GM12878 (cell line): ENCODE data around the gene SESTD1. TPM values are rescaled to one million over a fixed set of nuclear protein-coding genes. Genes with fewer than 3 reads are reported as not detected.
A peak's percentile ranks its signal among the peaks of the same experiment; 100 is the strongest.

Experiments
- ATAC-seq: fragments of 200-7000 bp; cut with Tn5 transposase; 3 replicates; pipeline ENCODE4 v1.9.1; 2020; ENCODE audit warnings: mild to moderate bottlenecking, moderate library complexity
- BruUV-seq: library from RNA; stranded (reverse); fragments of 400-500 nt; replicated peaks from 2 replicates; lab custom pipeline; 2021; lab: Mats Ljungman, UMichigan
- CTCF ChIA-PET: fragments of 300-600 bp; sonication (Branson Sonifier 250); formaldehyde crosslinking; extraction: SDS; loops from one replicate; lab custom pipeline; 2021; ENCODE audit warnings: inconsistent platforms; lab: Yijun Ruan, JAX
- POLR2A ChIA-PET: fragments of 350-600 bp; formaldehyde crosslinking; extraction: SDS; loops from one replicate; lab custom pipeline; 2021; ENCODE audit warnings: inconsistent platforms; lab: Charles Lee
- RAD21 ChIA-PET: fragments of 300-600 bp; sonication (Branson Sonifier 250); formaldehyde crosslinking; loops from one replicate; lab custom pipeline; 2023; ENCODE audit warnings: antibody characterized with exemption; ENCODE audit not compliant: unreplicated experiment; lab: Charles Lee
- SMC1A ChIA-PET: fragments of 300-600 bp; sonication (Branson Sonifier 250); formaldehyde crosslinking; loops from one replicate; lab custom pipeline; 2023; ENCODE audit not compliant: unreplicated experiment, uncharacterized antibody; lab: Charles Lee
- DNase-seq: peaks from one replicate; pipeline ENCODE4 v3.0.0-alpha.2; 2011; ENCODE audit warnings: low read depth, low spot score
- FAIRE-seq: peaks from 3 replicates; lab custom pipeline; 2011; peaks lifted over from hg19 to GRCh38; lab: Jason Lieb, UNC
- H2AFZ ChIP-seq: 2 replicates; pipeline ENCODE4 v1.6.0; 2011; ENCODE audit warnings: low read depth, low read length, control low read depth; ENCODE audit not compliant: control insufficient read depth
- H3K27ac ChIP-seq: 2 replicates; pipeline ENCODE4 v1.5.1; 2011; ENCODE audit warnings: control low read depth; ENCODE audit not compliant: control insufficient read depth, insufficient read depth
- H3K27me3 ChIP-seq, 2 experiments: replicated peaks in 1 of 2; 2 replicates each; pipeline versions ENCODE4 v1.6.0 to v1.6.1; 2011; ENCODE audit warnings: low read length in 1 of 2; ENCODE audit not compliant: control insufficient read depth in 2 of 2, insufficient read depth in 2 of 2
- H3K36me3 ChIP-seq, 2 experiments: 2 replicates each; pipeline ENCODE4 v1.5.1; 2011; ENCODE audit warnings: low read length in 1 of 2; ENCODE audit not compliant: control insufficient read depth in 2 of 2, insufficient read depth in 2 of 2
- H3K4me1 ChIP-seq: 2 replicates; pipeline ENCODE4 v1.6.1; 2011; ENCODE audit warnings: mild to moderate bottlenecking, low read length, moderate library complexity, mixed read lengths; ENCODE audit not compliant: control insufficient read depth, insufficient read depth
- H3K4me2 ChIP-seq: 2 replicates; pipeline ENCODE4 v1.6.0; 2011; ENCODE audit warnings: control low read depth; ENCODE audit not compliant: control insufficient read depth, insufficient read depth
- H3K4me3 ChIP-seq: fragments of 200-600 bp; sonication (generic); 2 replicates; pipeline ENCODE4 v1.5.1; 2016
- H3K79me2 ChIP-seq: 2 replicates; pipeline ENCODE4 v1.6.0; 2011; ENCODE audit warnings: low read length; ENCODE audit not compliant: control insufficient read depth, insufficient read depth
- H3K9ac ChIP-seq: 2 replicates; pipeline ENCODE4 v1.8.0; 2011; ENCODE audit warnings: low read length, control low read depth, mixed read lengths; ENCODE audit not compliant: control insufficient read depth, insufficient read depth
- H3K9me3 ChIP-seq: replicated peaks from 3 replicates; pipeline ENCODE4 v1.5.1; 2011; ENCODE audit warnings: mild to moderate bottlenecking, low read length; ENCODE audit not compliant: control insufficient read depth, insufficient read depth
- H4K20me1 ChIP-seq: 2 replicates; pipeline ENCODE4 v1.6.0; 2011; ENCODE audit not compliant: control insufficient read depth, insufficient read depth
- CBFB ChIP-seq: IDR thresholded peaks from 2 replicates; pipeline ENCODE4 v1.6.1; 2016; ENCODE audit warnings: antibody characterized with exemption, low read depth
- KAT2A ChIP-seq: conservative IDR thresholded peaks from 2 replicates; pipeline ENCODE4 v1.6.1; 2011; ENCODE audit warnings: low read depth, low read length; ENCODE audit not compliant: control insufficient read depth
- MEF2A ChIP-seq: IDR thresholded peaks from 2 replicates; pipeline ENCODE4 v1.6.1; 2011; ENCODE audit warnings: low read depth, mild to moderate bottlenecking, low read length, moderate library complexity; ENCODE audit not compliant: insufficient read depth
- RELA ChIP-seq: fragments of 450-650 bp; IDR thresholded peaks from 2 replicates; pipeline ENCODE4 v1.8.0; 2014; ENCODE audit warnings: borderline replicate concordance; ENCODE audit not compliant: partially characterized antibody
- STAT1 ChIP-seq: fragments of 450-650 bp; conservative IDR thresholded peaks from 2 replicates; pipeline ENCODE4 v1.6.1; 2014; ENCODE audit warnings: antibody characterized with exemption, mild to moderate bottlenecking
- SUPT20H ChIP-seq: IDR thresholded peaks from 2 replicates; pipeline ENCODE4 v1.6.1; 2011; ENCODE audit warnings: low read depth, mild to moderate bottlenecking, low read length, moderate library complexity, borderline replicate concordance; ENCODE audit not compliant: control insufficient read depth
- WGBS: methylation state at CpG from one replicate; pipeline ENCODE4 v1.1.6; 2016; ENCODE audit warnings: low lambda C conversion rate; ENCODE audit not compliant: insufficient replicate concordance, insufficient coverage; ENCODE audit errors: missing lambda C conversion rate; 5-methylcytosine and 5-hydroxymethylcytosine counted together
- in situ Hi-C: fragments of 300-500 bp; cut with MboI; formaldehyde crosslinking; loops from 9 replicates; pipeline ENCODE4 v1.14.3; 2018; ENCODE audit warnings: mixed read lengths
- intact Hi-C: fragments of 100-400 bp; cut with micrococcal nuclease; formaldehyde crosslinking; loops from one replicate; pipeline ENCODE4 v1.14.2; 2022; ENCODE audit not compliant: unreplicated experiment
- polyA plus RNA-seq, 11 experiments: library from polyadenylated mRNA; depleted of rRNA in 4 of 11; unstranded in 6 of 11; stranded (reverse) in 5 of 11; fragments of >200 nt; fragmentation: Nextera tagmentation in 4 of 11; fragmentation: Illumina TruSeq in 1 of 11; extraction: Ambion mirVana in 4 of 11; extraction: Trizol in 1 of 11; gene quantifications; 1 replicate in 1 of 11; 2 replicates in 10 of 11; pipeline versions ENCODE4 v1.2.1 to v1.2.3, GENCODE V29; 2011 to 2016; ENCODE audit warnings: inconsistent platforms in 2 of 11, missing spikeins in 2 of 11, low read depth in 1 of 11
- total RNA-seq, 4 experiments: library from RNA; depleted of rRNA in 3 of 4; stranded (reverse); fragments of >200 nt in 3 of 4; fragmentation: Illumina TruSeq in 1 of 4; extraction: Trizol in 1 of 4; gene quantifications; 2 replicates each; pipeline versions ENCODE4 v1.2.1 to v1.2.3, GENCODE V29; 2013 to 2021
- TF ChIP-seq, protein P1 (sequence below): fragments of 450-650 bp; IDR thresholded peaks from 2 replicates; pipeline ENCODE4 v1.6.1; 2017; ENCODE audit warnings: low read depth, mild to moderate bottlenecking, moderate library complexity

SESTD1 gene
- total and polyA plus RNA-seq, 10 of the 15 experiments (the other 5 are each of a cell fraction or from before 2014, with no cell fraction given), result 4.4 to 22.7 (median 9.5) TPM

- no peaks in the 10 kb centered on the region for H3K79me2 ChIP-seq
- RAD21 ChIA-PET, result no interaction called here
- no peaks in the 10 kb centered on the region for H3K36me3 ChIP-seq
- TF ChIP-seq KAT2A (no peak), CBFB (no peak), STAT1 (no peak), SUPT20H (no peak), MEF2A (no peak), RELA (no peak)
- TF ChIP-seq, protein P1, sequence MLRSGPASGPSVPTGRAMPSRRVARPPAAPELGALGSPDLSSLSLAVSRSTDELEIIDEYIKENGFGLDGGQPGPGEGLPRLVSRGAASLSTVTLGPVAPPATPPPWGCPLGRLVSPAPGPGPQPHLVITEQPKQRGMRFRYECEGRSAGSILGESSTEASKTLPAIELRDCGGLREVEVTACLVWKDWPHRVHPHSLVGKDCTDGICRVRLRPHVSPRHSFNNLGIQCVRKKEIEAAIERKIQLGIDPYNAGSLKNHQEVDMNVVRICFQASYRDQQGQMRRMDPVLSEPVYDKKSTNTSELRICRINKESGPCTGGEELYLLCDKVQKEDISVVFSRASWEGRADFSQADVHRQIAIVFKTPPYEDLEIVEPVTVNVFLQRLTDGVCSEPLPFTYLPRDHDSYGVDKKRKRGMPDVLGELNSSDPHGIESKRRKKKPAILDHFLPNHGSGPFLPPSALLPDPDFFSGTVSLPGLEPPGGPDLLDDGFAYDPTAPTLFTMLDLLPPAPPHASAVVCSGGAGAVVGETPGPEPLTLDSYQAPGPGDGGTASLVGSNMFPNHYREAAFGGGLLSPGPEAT, result no peak
- no TSS peak for BruUV-seq
- H4K20me1 ChIP-seq, result no peaks in the 10 kb centered on the region
- no peak overlapping the region for H3K4me2 ChIP-seq
- ATAC-seq, result no peak; the same call in 2 of the 3 replicates
- H3K27me3 ChIP-seq, result no peaks in the 10 kb centered on the region
- H3K9me3 ChIP-seq, result no peaks in the 10 kb centered on the region
- WGBS, result 14% methylated on average over 3 of the region's 3 CpGs
- in situ Hi-C loops (no loop called here), intact Hi-C loops (no loop called here)
- H3K4me3 ChIP-seq, result no peak overlapping the region
- no peaks in the 10 kb centered on the region; the same call in 1 of the 2 replicates for H3K4me1 ChIP-seq
- no peak overlapping the region for H3K9ac ChIP-seq
- CTCF ChIA-PET, result interaction anchor here (0.9 kb wide), 1 partner anchor 9 kb away, joined by 3 read pairs; no protein-coding TSS in a partner anchor
- H2AFZ ChIP-seq, result peak overlapping the region; percentile 26; the same call in 1 of the 2 replicates
- FAIRE-seq, result no peak
- POLR2A ChIA-PET, result no interaction called here
- H3K27ac ChIP-seq, result no peak overlapping the region
- SMC1A ChIA-PET, result interaction anchor here (1.6 to 1.8 kb wide), 2 partner anchors 7 to 13 kb away, joined by 3 to 7 read pairs; no protein-coding TSS in a partner anchor
- DNase-seq, result no peak
Measured at GRCh38 chr2:179181002-179181401, 83.6 kb downstream of the SESTD1 start.
